ENCODE results near the gene CACNG4. TPM values are rescaled to one million over a fixed set of nuclear protein-coding genes. Genes with fewer than 3 reads are reported as not detected.

CACNG4 gene
- total RNA-seq, 1 experiment from 2014 or later = 46.3 TPM

- no peak for DNase-seq
- Histone ChIP-seq H3K4me3 (no peak overlapping the region), H3K79me2 (ENCODE audit: low read depth) (no peaks in the 10 kb centered on the region), H3K9me2 (ENCODE audit: insufficient read depth) (no peaks in the 10 kb centered on the region), H2AFZ (no peak overlapping the region), H3K27ac (peak overlapping the region; percentile 99), H4K20me1 (ENCODE audit: insufficient read depth) (no peaks in the 10 kb centered on the region), H3K36me3 (ENCODE audit: low read depth) (no peaks in the 10 kb centered on the region), H3K27me3 (ENCODE audit: insufficient read depth, low read depth) (no peaks in the 10 kb centered on the region), H3K9me3 (ENCODE audit: insufficient read depth, low read depth) (no peaks in the 10 kb centered on the region), H3K4me1 (replicated peaks; ENCODE audit: insufficient read depth) (peaks cover 75% of the 10 kb centered on the region), H3K4me2 (peak overlapping the region; percentile 83), H3F3A (ENCODE audit: insufficient read depth, low read depth) (peaks cover 48% of the 10 kb centered on the region)
- CTCF ChIA-PET = no interaction called here
- BruUV-seq (replicated peaks) = no TSS peak
- TF ChIP-seq EZH2 (IDR thresholded peaks at IDR 0.05; ENCODE audit: low read depth) = no peak
- TF ChIP-seq CTCF (conservative IDR thresholded peaks at IDR 0.05) = no peak
- intact Hi-C loops (cut with micrococcal nuclease; ENCODE audit: unreplicated experiment) = loop anchor here (2.0 kb wide), 1 partner anchor 44 kb away; no protein-coding TSS in a partner anchor
- POLR2A ChIA-PET (ENCODE audit: unreplicated experiment) = no interaction called here
Observed at GRCh38 chr17:66950325-66950724, 14.2 kb upstream of the CACNG4 start.

- Histone ChIP-seq H3K27ac (peak overlapping the region; percentile 99), H3K9me3 (ENCODE audit: insufficient read depth, low read depth) (no peaks in the 10 kb centered on the region), H3K9me2 (ENCODE audit: insufficient read depth) (no peaks in the 10 kb centered on the region), H3K4me1 (replicated peaks; ENCODE audit: insufficient read depth) (peaks cover 74% of the 10 kb centered on the region), H3K4me3 (peak overlapping the region; percentile 40; the same call in 1 of the 2 replicates), H3F3A (ENCODE audit: insufficient read depth, low read depth) (peaks cover 48% of the 10 kb centered on the region), H4K20me1 (ENCODE audit: insufficient read depth) (no peaks in the 10 kb centered on the region), H2AFZ (0 out of 2 replicates have a peak overlapping the region, but pooled peaks have one; percentile 49), H3K27me3 (ENCODE audit: insufficient read depth, low read depth) (no peaks in the 10 kb centered on the region), H3K4me2 (peak overlapping the region; percentile 83), H3K79me2 (ENCODE audit: low read depth) (no peaks in the 10 kb centered on the region), H3K36me3 (ENCODE audit: low read depth) (no peaks in the 10 kb centered on the region)
- ChIA-PET POLR2A (ENCODE audit: unreplicated experiment) (interaction anchor here (0.7 kb wide), 1 partner anchor 275 kb away, joined by 5 read pairs; no protein-coding TSS in a partner anchor), CTCF (interaction anchor here (0.5 to 1.1 kb wide), 3 partner anchors 223 to 676 kb away, joined by 3 to 9 read pairs (median 3); no protein-coding TSS in a partner anchor)
- DNase-seq = no peak
- TSS peak; percentile 70 for BruUV-seq (replicated peaks)
- intact Hi-C loops (cut with micrococcal nuclease; ENCODE audit: unreplicated experiment) = loop anchor here (2.0 kb wide), 1 partner anchor 44 kb away; no protein-coding TSS in a partner anchor
- TF ChIP-seq EZH2 (IDR thresholded peaks at IDR 0.05; ENCODE audit: low read depth) = no peak
- no peak for TF ChIP-seq CTCF (conservative IDR thresholded peaks at IDR 0.05)
Observed at GRCh38 chr17:66950886-66951604, 13.5 kb upstream of the CACNG4 start.

- peak overlapping the region; percentile 49; the same call in 1 of the 2 replicates for H2AFZ ChIP-seq
- no peaks in the 10 kb centered on the region for H3K9me3 ChIP-seq (ENCODE audit: insufficient read depth, low read depth)
- no peaks in the 10 kb centered on the region for H3K36me3 ChIP-seq (ENCODE audit: low read depth)
- ChIA-PET POLR2A (ENCODE audit: unreplicated experiment) (interaction anchor here (0.5 to 0.7 kb wide), 3 partner anchors 12 to 276 kb away, joined by 3 to 5 read pairs (median 4); no protein-coding TSS in a partner anchor), CTCF (interaction anchor here (0.6 to 1.1 kb wide), 2 partner anchors 224 to 676 kb away, joined by 3 read pairs; no protein-coding TSS in a partner anchor)
- H3K27me3 ChIP-seq (ENCODE audit: insufficient read depth, low read depth) = no peaks in the 10 kb centered on the region
- intact Hi-C loops (cut with micrococcal nuclease; ENCODE audit: unreplicated experiment) = loop anchor here (2.0 kb wide), 1 partner anchor 45 kb away; no protein-coding TSS in a partner anchor
- peaks cover 48% of the 10 kb centered on the region for H3F3A ChIP-seq (ENCODE audit: insufficient read depth, low read depth)
- TF ChIP-seq EZH2 (IDR thresholded peaks at IDR 0.05; ENCODE audit: low read depth) = no peak
- no peak for TF ChIP-seq CTCF (conservative IDR thresholded peaks at IDR 0.05)
- peaks cover 74% of the 10 kb centered on the region for H3K4me1 ChIP-seq (replicated peaks; ENCODE audit: insufficient read depth)
- DNase-seq = peak; percentile 72 to 92
- peak overlapping the region; percentile 83 for H3K4me2 ChIP-seq
- H3K79me2 ChIP-seq (ENCODE audit: low read depth) = no peaks in the 10 kb centered on the region
- peak overlapping the region; percentile 40; the same call in 1 of the 2 replicates for H3K4me3 ChIP-seq
- peak overlapping the region; percentile 99 for H3K27ac ChIP-seq
- no TSS peak for BruUV-seq (replicated peaks)
- H4K20me1 ChIP-seq (ENCODE audit: insufficient read depth) = no peaks in the 10 kb centered on the region
- no peaks in the 10 kb centered on the region for H3K9me2 ChIP-seq (ENCODE audit: insufficient read depth)
Observed at GRCh38 chr17:66951605-66951953, 12.9 kb upstream of the CACNG4 start.

Measured in PC-9 (cell line).